T-helper 2 cell treated with Interferon-gamma antibody and Interleukin-4, amounts not matched to agents 100 ng/mL and 5 ng/mL, for 36 hours (primary cell): Measurements from ENCODE around the gene NCAPG2. TPM values are rescaled to one million over a fixed set of nuclear protein-coding genes. Genes with fewer than 3 reads are reported as not detected.
"Not testable (repeated sequence)": the region's sequence is repeated elsewhere in the genome, so short reads cannot be mapped to it uniquely, and the experiment has no call there.

Source experiments
- intact Hi-C: fragments of 100-400 bp; cut with micrococcal nuclease; formaldehyde crosslinking; loops from one replicate; pipeline ENCODE4 v1.15.1; 2023
- total RNA-seq: library from RNA; stranded (reverse); gene quantifications from 2 replicates; pipeline ENCODE4 v1.2.3, GENCODE V29; 2022

NCAPG2 gene
- total RNA-seq, 1 donor from 2014 or later = 126 TPM

DNA sequence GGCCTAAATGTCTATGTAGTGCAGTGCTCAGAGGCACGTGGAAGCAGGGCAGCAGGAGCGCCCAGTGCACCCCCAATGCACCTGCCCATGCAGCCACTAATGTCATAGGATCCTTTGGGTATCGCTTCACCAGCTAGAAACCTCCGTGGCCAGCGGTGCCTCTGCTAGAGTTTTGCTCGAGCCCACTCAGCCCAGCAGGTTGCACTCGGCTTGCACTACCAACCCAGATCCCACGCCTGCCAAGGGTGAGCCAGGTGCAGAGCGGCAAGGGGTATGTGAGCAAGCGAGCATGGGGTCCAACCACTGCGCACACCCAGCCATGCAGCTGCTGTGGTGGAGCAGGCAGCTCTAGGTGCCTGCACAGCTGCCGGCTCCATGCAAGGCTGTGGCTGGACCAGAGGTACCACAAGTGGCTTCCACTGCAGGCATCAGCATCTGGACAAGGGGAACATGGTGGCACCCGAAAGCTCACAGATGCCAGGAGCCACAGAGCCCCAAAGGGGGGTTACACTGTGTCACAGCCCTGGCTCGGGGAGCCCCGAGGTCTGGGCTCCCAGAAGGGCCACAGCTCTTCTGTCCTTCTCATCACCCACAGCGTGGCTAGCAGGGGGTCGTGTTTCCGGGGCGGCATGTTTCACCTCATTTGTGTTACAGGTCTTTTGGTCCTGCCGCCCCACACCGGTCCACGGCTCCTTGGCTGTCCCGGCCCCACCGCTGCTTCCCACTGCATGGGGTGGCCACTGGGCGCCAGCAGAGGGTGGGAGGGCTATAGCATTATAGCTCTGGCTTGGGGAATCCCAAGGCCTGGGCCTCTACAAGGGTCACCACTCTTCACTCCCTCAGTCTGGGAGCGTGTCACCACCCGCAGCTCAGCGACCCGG lies 2.3 kb upstream of the NCAPG2 start:
- intact Hi-C loops = no loop called here

DNA sequence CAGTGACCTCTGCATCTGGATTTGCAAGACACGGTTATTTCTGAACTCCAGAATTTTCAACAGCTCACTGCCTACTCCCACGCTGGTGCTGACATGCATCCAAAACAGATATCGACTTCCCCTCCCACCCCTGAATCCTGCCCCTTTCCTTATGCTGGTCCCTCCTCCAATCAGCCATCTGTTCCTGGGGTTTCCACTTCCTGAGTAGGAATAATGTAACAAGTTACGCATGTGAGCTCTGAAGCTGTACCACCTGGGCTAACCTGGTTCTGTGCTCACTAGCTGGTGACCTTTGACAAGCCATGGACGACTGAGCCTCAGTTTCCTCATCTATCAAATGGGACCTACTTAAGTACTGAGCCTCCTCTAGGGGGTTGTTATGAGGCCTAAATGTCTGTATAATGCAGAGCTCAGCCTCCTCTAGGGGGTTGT lies 1.7 kb upstream of the NCAPG2 start:
- intact Hi-C loops = no loop called here

DNA sequence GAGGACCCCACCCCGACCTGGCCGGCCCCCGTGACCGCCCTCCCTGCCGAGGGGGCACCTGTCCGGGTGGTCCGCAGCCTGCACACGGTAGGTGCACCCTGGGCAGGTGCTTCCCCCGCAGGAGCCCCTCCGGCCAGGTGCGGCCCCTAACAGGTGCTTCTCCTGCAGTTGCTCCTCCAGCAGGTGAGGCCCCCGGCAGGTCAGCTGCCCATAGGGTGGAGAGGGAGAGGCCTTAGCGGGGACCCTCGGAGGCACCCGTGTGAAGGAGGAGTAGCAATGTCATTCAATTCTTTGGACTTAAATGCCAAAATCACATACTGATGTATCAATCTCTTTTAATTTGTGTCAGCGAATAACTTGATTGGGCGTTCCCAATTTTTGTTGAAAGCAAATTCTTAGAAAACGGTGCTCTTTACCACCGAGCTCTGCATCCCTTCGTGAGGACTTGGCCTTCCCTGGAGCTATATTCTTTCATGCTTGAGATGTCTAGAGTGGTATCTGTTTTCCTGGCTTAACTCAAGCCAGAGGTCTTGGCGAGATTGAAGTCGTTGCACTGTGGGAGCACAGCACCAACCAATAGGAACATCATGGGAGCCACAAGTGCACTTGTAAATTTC lies 738 bp upstream of the NCAPG2 start:
- intact Hi-C loops = loop anchor here (2.0 kb wide), 3 partner anchors 113 to 271 kb away; no protein-coding TSS in a partner anchor

DNA sequence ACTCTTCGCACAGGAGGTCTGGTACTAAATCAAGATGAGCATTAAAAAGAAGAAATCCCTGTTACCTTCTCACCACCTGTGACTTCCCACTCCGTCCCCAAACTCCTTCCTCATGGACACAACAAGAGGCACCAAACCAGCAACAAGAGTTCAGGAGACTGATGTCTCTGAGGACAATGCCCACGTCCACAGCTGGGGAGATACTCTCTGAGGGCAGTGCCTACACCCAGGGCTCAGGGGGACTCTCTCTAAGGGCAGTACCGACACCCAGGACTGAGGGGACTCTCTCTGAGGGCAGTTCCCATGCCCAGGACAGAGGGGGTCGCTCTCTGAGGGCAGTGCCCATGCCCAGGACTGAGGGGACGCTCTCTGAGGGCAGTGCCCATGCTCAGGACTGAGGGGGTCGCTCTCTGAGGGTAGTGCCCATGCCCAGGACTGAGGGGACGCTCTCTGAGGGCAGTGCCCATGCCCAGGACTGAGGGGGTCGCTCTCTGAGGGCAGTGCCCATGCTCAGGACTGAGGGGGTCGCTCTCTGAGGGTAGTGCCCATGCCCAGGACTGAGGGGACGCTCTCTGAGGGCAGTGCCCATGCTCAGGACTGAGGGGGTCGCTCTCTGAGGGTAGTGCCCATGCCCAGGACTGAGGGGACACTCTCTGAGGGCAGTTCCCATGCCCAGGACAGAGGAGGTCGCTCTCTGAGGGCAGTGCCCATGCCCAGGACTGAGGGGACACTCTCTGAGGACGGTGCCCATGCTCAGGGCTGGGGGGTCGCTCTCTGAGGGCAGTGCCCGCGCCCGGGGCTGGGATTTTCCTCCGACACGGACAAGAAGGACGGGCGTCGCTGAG lies 703 bp downstream of the NCAPG2 start:
- intact Hi-C loops = loop anchor here (1.0 to 5.0 kb wide), 7 partner anchors 47 to 273 kb away; partner anchors contain the start of genes DYNC2I1 and ESYT2

DNA sequence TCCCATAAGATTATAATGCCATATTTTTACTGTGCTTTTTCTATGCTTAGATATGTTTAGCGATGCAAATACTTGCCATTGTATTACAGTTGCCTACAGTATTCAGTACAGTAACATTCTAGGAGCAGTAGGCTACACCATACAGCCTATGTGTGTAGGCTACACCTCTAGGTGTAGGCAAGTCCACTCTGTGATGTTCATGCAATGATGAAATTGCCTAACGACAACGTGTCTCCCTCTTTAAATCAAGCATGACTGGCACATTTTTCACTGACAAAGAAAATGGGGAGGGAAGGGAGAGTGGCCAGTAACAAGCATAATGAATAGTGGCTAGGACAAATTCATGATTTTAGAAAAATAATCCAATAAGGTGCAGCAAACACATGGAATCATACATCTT lies 1.7 kb downstream of the NCAPG2 start:
- intact Hi-C loops = loop anchor here (5.0 kb wide), 2 partner anchors 46 to 74 kb away; no protein-coding TSS in a partner anchor

DNA sequence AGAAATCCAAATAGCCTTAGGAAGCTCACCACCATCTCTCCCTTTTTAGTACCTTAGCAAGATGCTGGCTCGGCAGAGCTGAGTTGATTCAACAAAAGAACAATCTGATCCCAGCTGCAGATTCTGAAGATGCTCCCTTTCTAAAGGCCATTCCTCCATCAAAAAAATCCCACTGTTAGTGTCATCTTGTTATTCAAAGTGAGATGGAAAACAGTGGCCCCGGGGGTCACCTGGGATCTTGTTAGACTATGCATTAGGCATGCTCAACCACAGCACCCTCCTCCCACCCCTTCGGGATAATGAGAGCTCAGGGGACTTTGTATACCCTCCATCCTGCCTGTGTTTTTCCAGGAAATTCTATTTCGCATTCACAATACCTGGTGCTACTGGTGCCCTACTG lies 2.4 kb downstream of the NCAPG2 start:
- intact Hi-C loops = loop anchor here (5.0 kb wide), 2 partner anchors 45 to 75 kb away; no protein-coding TSS in a partner anchor

DNA sequence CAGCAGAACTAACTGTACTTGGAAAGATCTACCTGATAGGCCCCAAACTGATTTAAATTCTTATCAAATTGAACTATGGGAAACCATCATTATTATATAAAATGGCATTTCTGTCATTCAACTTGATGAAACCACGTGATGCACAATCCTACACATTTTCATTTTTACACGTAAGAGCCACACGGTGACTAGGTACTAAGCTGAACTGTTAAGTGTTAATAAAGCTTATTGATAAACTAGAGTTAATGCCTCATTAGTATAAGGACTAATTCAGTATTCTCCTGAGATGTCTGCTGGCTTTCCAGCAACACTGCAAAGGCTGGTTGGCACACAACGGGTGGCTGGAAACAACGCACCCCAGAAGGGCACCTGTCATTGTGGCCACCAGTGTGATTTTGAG lies 4.6 kb downstream of the NCAPG2 start:
- intact Hi-C loops = loop anchor here (5.0 kb wide), 2 partner anchors 43 to 77 kb away; no protein-coding TSS in a partner anchor

DNA sequence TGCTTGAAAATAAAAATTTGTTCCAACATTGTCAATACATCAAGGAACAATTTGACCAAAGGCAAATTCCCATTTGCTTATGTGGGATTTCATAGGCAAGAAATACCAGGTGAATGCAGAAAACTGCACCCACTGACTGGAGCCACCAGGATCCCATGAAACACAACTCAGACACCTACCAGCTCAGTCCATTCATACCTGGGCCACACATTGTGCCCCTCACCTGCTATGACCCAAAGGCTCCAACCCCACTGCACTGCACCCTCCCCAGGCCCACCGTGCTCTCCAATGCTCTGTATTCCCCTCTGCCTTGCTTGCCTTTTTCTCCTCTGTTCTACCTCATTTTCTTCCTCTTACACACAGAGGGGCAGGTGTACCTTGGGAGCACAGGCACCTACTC lies 5.3 kb downstream of the NCAPG2 start:
- intact Hi-C loops = no loop called here

DNA sequence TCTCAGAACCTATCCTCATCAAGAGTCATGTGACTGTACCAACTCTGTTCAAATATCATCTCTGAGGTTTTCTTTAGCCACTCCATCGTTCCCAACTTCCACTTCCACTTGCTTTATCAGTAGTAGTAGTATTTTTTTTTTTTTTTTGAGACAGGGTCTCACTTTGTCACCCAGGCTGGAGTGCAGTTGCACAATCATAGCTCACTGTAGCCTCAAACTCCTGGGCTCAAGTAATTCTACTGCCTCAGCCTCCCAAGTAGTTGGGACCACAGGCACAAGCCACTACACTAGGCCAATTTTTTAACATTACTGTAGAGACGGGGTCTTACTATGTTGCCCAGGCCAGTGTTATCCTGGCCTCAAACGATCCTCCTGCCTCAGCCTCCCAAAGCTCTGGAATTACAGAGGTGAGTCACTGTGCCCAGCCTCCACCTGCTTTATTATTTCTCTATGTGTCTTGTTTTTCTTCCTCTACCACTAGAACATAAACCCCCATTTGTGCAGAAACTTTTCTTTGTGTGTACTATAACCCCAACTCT lies 5.9 kb downstream of the NCAPG2 start:
- intact Hi-C loops = no loop called here

DNA sequence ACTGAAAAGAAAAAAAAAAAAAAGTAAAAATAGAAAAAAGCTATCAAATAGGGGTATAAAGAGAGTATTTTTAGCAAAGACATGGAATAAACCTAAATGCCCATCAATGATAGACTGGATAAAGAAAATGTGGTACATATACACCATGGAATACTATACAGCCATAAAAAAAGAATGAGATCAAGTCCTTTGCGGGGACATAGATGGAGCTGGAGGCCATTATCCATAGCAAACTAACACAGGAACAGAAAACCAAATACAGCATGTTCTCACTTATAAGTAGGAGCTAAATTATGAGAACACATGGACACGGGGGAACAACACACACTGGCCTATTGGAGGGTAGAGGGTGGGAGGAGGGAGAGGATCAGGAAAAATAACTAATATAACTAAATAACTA lies 7.0 kb downstream of the NCAPG2 start:
- intact Hi-C loops = not testable (repeated sequence)

DNA sequence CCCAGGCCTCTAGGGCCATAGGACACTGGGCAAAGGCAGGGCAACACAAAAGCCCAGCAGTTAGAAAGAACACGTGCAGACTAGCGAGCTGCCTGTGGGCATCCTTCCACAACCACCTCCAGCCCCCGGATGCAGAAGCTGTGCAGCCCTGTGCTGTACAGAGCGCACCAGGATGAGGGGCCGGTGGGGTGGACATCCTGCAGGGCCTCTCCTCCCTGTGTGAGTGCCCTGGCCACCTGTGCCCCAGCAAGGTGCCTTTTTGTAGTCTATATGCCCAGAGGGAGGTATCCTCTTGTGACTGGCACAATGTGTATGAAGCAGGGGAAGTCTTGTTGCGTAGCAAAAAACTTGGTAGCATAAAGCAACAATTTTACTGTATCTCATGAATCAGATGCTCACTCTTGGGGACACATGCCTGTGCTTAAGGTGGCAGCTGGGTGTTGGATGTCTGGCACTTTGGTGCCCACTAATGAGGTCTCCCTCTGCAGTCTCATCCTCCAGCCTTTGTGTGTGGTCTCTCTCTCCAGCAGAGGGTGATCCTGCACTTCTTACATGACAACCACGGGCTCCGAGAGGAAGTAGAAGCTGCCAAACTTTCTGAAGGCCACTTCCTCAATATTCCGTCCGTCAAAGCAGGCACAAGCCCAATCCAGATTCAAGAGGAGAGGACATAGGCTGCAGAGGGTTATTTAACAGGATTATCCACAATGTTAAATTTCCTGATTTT lies 8.7 kb downstream of the NCAPG2 start:
- intact Hi-C loops = loop anchor here (1.0 kb wide), 1 partner anchor 280 kb away; no protein-coding TSS in a partner anchor

DNA sequence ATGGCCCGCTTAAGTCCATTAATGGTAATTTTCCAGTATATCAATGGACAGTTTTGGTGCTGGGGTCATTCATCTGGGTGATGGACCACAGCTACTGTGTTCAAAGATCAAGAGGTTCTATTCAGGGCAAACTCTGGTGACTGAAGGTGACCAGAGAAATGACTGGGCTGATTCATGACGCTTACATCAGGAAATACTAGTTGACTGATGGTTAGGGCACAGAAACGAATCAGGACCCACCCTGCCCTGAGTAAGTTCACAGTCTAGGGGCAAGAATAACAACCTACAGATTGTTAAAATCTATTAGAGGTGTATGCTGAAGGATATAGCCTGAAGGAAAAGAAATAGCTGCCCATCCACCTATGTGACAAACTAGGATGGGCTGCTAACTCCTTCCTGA lies 9.5 kb downstream of the NCAPG2 start:
- intact Hi-C loops = no loop called here

DNA sequence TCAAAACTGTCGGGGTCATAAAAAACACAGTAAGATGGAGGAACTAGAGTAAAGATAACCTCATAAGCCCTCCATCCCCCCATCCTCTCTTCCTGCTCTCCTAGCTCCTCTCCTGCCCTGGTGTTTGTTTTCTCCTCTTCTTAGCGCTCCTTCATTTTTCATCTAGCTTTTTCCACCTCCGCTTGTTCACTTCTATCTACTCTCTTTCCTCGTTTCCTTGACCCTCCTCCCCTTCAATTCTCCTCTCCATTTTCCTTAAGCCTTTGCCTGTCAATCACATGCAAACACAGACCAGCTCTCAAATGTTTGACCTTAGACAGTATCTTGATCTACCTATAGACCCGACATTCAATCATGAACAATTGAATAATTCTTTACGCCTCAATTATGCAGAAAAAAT lies 10.0 kb downstream of the NCAPG2 start:
- intact Hi-C loops = no loop called here

DNA sequence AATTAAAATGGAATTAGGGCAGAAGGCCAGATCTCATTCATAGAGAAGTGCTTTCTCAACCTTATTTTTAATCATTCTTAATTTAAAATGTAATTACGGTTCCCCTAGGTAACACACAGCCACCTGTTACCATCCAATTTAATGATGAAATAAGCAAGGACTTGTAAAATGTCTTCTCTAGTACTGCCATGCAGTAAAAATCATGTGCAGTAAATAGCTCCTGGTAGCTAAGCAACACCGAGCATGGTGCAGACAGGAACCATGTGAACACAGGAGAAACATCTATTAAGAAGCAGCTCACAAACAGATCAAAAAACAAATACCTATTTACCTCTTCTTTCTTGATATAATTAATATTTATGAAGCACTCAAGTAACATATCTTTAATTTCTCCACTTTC lies 15.1 kb downstream of the NCAPG2 start:
- intact Hi-C loops = no loop called here

DNA sequence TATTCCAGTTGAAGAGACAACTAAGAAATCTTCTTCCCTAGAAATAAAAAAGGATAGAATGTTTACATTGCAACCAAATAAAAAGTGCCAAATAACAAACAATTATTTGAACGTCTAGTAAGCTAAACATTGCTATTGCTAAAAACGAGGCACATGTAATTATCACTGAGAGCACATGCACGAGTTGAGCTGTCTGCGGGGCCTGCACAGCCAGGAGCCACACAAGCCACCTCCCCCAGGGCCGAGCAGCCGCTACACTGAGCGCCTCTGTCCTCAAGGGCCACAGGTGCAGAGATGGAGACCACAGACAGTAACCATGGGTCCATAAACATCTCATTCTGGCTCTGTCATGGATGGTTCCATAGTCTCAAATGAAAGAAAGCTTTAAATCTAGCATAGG lies 17.2 kb downstream of the NCAPG2 start:
- intact Hi-C loops = no loop called here

DNA sequence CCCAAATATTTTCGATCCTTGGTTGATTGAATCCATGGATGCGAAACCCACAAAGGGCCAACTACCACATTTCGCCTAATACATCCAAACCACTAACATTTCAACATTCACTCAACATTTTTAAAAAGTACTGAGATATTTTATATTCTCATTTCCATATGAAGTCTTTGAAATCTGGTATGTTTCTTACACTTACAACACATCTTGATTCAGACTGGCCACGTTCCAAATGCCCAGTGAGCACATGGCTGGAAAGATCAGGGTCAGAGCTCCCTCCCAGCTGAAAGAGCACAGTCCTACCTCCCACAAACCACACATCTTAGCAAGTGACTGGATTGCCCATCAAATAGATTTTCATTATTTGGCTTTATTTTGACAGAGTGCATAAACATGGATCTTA lies 18.9 kb downstream of the NCAPG2 start:
- intact Hi-C loops = no loop called here

DNA sequence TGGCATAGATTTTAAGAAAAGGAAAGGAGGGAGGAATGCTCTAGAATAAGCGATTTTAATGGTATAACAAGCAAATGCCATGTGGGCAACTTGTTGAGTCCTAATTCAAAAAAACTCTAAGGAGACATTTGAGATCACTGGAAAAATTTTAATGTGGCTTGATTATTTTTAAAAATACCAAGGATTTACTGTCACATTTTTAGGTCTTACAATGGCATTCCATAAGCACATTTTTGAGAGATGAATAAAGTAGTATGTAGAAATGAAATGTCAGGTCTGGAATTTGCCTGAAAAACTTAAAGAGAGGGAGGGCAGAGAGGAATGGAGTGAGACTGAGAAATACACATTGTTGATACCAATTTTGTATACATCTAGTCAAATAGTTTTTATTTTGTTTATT lies 20.3 kb downstream of the NCAPG2 start:
- intact Hi-C loops = no loop called here

DNA sequence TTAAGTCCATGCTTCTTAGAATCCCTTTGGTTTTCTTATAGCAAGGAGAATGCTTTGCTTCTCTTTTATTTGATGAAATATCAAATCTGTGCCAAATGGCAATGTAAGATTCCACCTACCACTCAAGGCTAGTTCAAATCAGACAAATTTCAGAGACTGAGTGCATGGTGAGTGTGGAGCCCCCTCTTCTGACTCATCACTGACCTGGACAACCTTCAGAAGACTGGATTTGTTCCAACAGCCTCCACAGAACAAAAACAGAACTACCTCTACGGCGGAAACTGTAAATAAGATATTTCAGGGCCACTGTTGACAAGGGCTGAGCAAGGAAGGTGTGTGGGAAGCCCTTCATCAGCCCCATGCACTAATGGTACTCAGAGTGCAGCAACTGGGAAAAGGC lies 21.1 kb downstream of the NCAPG2 start:
- intact Hi-C loops = no loop called here

DNA sequence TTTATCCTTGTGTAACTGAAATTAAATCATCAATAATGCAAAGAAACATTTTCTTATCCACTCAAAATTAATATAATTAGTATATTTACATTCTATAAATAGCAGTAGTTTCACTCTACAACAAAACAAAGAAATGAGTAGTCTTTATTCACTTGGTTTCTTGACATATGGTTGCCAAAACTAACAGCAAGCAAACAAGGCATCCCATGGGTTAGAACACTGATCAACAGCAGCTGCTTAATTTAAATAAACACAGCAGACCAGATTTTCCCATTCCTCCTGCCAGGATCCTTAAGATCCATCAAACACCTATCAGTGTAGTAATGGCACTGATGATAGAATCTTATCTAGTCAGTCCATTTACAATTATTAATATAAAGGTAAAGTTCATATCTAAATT lies 22.1 kb downstream of the NCAPG2 start:
- intact Hi-C loops = no loop called here

DNA sequence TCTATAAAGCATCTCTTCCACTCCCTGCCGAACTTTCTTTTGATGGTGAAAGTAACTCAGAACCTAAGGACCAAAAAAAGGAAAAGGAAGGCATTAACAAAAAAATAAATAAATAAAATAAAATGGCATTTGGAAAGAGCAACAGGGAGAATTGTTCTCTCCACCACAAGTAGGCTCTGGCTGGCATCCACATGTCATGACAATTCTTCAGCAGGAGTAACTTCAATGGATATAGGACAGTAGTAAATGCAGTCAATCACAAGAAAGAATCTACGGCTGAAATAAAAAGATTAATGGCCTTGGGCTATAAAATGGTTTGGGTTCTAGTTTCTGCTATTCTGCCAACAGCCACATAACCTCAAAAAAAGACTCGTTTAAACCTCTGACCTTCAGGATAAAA lies 23.9 kb downstream of the NCAPG2 start:
- intact Hi-C loops = no loop called here

DNA sequence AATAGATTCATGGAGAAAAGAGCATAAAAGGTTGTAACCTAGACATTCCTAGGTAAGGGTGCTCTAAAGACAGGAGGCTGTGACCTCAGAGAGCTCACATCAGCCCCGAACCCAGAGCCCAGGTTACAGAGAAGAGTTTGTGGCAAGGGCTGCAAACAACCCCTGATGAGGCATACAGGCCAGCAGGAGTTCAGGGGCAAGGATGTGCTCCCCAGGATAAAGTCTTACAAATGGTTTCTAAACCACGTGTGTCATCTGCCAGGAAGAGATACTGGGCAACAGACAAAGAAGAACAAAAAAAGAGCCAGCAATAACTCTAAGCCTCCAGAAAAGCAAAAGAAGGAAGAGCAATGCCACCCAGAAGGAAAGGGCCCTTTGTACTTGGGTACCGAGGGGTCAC lies 27.7 kb downstream of the NCAPG2 start:
- intact Hi-C loops = no loop called here
